HS-27A (cell line): ENCODE measurements around the gene ITGB3.

ENCODE experiments used
- DNase-seq: peaks from one replicate; pipeline ENCODE4 v3.0.0-alpha.2; 2012; ENCODE audit warnings: low read depth, missing footprints

Gene ITGB3

GRCh38 chr17:47299239-47299910 lies 45.7 kb downstream of the ITGB3 start:
- no peak for DNase-seq

- DNase-seq = no peak
These were observed 47.1 kb downstream of the ITGB3 start for GRCh38 chr17:47300718-47301117.

- no peak for DNase-seq
These were observed 47.5 kb downstream of the ITGB3 start for GRCh38 chr17:47301161-47301560.

GRCh38 chr17:47301831-47302230 lies 48.2 kb downstream of the ITGB3 start:
- no peak for DNase-seq

GRCh38 chr17:47304186-47304585 lies 50.6 kb downstream of the ITGB3 start:
- DNase-seq = no peak

GRCh38 chr17:47305302-47305923 lies 51.8 kb downstream of the ITGB3 start:
- DNase-seq = peak; percentile 94

GRCh38 chr17:47310186-47310733 lies 56.6 kb downstream of the ITGB3 start:
- no peak for DNase-seq

- no peak for DNase-seq
These were observed 57.8 kb downstream of the ITGB3 start for GRCh38 chr17:47311420-47311819.

- peak; percentile 85 for DNase-seq
These were observed 62.0 kb downstream of the ITGB3 start for GRCh38 chr17:47315451-47316266.

- DNase-seq = no peak
These were observed 62.7 kb downstream of the ITGB3 start for GRCh38 chr17:47316311-47316710.

GRCh38 chr17:47317119-47317518 lies 63.5 kb downstream of the ITGB3 start:
- DNase-seq = no peak

GRCh38 chr17:47318197-47318918 lies 64.7 kb downstream of the ITGB3 start:
- no peak for DNase-seq

GRCh38 chr17:47320879-47321502 lies 67.4 kb downstream of the ITGB3 start:
- DNase-seq = no peak

- DNase-seq = peak; percentile 72
These were observed 70.0 kb downstream of the ITGB3 start, which contains the start of gene EFCAB13 for GRCh38 chr17:47323382-47324223. Gene EFCAB13 (plus strand): TSS chr17:47323955. CDS start chr17:47328354, 4,399 bp downstream.

- no peak for DNase-seq
These were observed 70.8 kb downstream of the ITGB3 start for GRCh38 chr17:47324224-47325020.

GRCh38 chr17:47325176-47325575 lies 71.5 kb downstream of the ITGB3 start:
- no peak for DNase-seq

- DNase-seq = no peak
These were observed 76.9 kb downstream of the ITGB3 start for GRCh38 chr17:47330548-47330947.

- no peak for DNase-seq
These were observed 78.7 kb downstream of the ITGB3 start for GRCh38 chr17:47332287-47332686.

- DNase-seq = no peak
These were observed 81.7 kb downstream of the ITGB3 start for GRCh38 chr17:47335101-47335936.
